Measurements from ENCODE around the gene BCKDK. TPM values are rescaled to one million over a fixed set of nuclear protein-coding genes. Genes with fewer than 3 reads are reported as not detected.

Gene BCKDK
- total and polyA plus RNA-seq, 2 of the 13 experiments (the other 11 are each of a cell fraction or from before 2014, with no cell fraction given): 24.9 to 42.6 TPM

- no peak for TF ChIP-seq ZBTB7B (CRISPR knock-in tag; IDR thresholded peaks at IDR 0.05)
- TF ChIP-seq CREB1 (IDR thresholded peaks at IDR 0.05): no peak
- 0 out of 2 replicates have a peak, but pooled peaks have one; percentile 27 for TF ChIP-seq CREB1 (CRISPR knock-in tag; IDR thresholded peaks at IDR 0.05)
- TF ChIP-seq ZNF282 (IDR thresholded peaks at IDR 0.05; ENCODE audit: partially characterized antibody): no peak
- TF ChIP-seq PBX3 (CRISPR knock-in tag; IDR thresholded peaks at IDR 0.05; ENCODE audit: borderline replicate concordance): no peak
- TF ChIP-seq ONECUT2 (CRISPR knock-in tag; IDR thresholded peaks at IDR 0.05): no peak
- 0 out of 2 replicates have a peak, but pooled peaks have one; percentile 26 for TF ChIP-seq AHDC1 (CRISPR knock-in tag; IDR thresholded peaks at IDR 0.05; ENCODE audit: borderline replicate concordance)
- TF ChIP-seq THAP11 (CRISPR knock-in tag; IDR thresholded peaks at IDR 0.05): no peak
- TF ChIP-seq HINFP (CRISPR knock-in tag; IDR thresholded peaks at IDR 0.05; ENCODE audit: low read depth): no peak
- no peak for TF ChIP-seq ZNF800 (CRISPR knock-in tag; IDR thresholded peaks at IDR 0.05)
- TF ChIP-seq ELF4 (CRISPR knock-in tag; IDR thresholded peaks at IDR 0.05; ENCODE audit: borderline replicate concordance): no peak
- no peak for TF ChIP-seq ZFP36L2 (CRISPR knock-in tag; IDR thresholded peaks at IDR 0.05)
- no peak for TF ChIP-seq CREM (IDR thresholded peaks at IDR 0.05)
- TF ChIP-seq CREM (CRISPR knock-in tag; IDR thresholded peaks at IDR 0.05): no peak
- TF ChIP-seq ZFY (CRISPR knock-in tag; IDR thresholded peaks at IDR 0.05): no peak
- TF ChIP-seq EEA1 (CRISPR knock-in tag; IDR thresholded peaks at IDR 0.05; ENCODE audit: borderline replicate concordance): no peak
- TF ChIP-seq HHEX (CRISPR knock-in tag; IDR thresholded peaks at IDR 0.05): no peak
- TF ChIP-seq RARG (CRISPR knock-in tag; IDR thresholded peaks at IDR 0.05; ENCODE audit: low read depth): no peak
- TF ChIP-seq HMG20A (CRISPR knock-in tag; IDR thresholded peaks at IDR 0.05; ENCODE audit: borderline replicate concordance): no peak
- 0 out of 2 replicates have a peak, but pooled peaks have one; percentile 49 for TF ChIP-seq SAP130 (CRISPR knock-in tag; IDR thresholded peaks at IDR 0.05; ENCODE audit: low read depth)
Observed at GRCh38 chr16:31113121-31114120, 5.2 kb downstream of the BCKDK start (continued).
